ENCODE data around the gene RNF166.

RNF166 gene

GRCh38 chr16:88723507-88723887 is 17.3 kb upstream of the RNF166 start:
- no peak for DNase-seq

GRCh38 chr16:88722784-88723506 is 16.7 kb upstream of the RNF166 start:
- no peak for DNase-seq

DNA sequence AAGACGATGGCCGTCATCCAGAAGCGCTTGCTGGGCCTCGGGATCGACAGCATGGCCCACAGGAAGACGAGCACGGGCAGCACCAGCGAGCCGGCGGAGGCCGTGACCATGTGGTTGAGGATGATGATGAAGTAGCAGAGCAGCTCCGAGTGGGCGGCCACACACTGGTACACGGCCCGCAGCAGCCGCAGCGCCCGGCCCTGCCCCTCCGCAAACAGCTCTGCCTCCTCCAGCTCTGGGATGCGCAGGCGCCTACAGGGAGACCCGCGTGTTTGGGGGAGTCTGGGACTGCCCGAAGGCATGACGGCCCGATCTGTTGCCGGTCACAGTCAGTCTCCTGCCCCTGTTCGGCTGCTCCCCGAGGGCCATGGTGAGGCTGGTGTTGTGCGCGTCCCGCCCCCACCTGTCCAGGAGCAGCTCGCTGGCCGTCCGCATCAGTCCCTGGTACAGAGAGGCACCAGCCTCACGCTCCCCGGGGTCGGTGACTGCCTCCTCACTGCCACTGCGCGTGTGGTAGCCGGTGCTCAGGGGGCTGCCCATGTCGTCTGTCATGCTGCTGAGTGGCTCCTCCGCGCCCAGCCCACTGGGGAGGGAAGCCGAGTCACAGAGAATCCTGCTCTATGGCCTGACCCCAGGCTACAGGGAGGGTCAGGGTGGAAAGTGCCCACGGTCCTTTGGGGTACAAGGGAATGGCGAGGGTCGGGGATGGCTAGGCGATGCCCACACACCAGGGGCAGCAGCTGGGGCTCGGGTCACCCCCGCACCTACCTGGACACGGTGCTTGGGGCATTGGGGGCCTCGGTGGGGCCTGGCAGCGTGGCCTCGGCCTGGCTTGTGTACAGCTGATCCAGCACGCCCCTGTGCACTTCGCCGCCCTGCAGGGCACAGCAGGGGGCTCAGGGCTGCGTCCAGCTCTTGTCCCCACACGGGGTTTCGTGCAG is 15.9 kb upstream of the RNF166 start:
- no peak for DNase-seq

GRCh38 chr16:88721236-88721635 is 15.0 kb upstream of the RNF166 start:
- DNase-seq, result no peak

- no peak for DNase-seq
Measured at GRCh38 chr16:88720396-88720970, 14.3 kb upstream of the RNF166 start.

DNA sequence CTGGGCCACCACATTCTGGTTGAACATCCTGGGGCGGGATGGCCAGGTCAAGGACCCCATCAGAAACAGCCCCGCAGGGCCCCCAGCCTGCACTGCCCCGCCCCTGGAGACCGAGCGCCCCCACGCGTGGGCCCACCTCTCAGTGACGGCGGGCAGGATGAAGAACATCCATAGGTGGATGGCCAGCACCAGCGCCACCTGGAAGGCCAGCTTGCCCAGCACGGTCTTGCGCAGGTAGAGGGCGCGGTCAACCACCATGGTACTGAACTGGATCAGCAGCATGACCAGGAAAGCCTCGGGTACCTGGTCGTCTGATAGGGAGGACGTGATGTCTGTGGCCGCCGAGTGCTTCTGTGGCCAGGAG is 13.7 kb upstream of the RNF166 start:
- DNase-seq, result no peak

DNA sequence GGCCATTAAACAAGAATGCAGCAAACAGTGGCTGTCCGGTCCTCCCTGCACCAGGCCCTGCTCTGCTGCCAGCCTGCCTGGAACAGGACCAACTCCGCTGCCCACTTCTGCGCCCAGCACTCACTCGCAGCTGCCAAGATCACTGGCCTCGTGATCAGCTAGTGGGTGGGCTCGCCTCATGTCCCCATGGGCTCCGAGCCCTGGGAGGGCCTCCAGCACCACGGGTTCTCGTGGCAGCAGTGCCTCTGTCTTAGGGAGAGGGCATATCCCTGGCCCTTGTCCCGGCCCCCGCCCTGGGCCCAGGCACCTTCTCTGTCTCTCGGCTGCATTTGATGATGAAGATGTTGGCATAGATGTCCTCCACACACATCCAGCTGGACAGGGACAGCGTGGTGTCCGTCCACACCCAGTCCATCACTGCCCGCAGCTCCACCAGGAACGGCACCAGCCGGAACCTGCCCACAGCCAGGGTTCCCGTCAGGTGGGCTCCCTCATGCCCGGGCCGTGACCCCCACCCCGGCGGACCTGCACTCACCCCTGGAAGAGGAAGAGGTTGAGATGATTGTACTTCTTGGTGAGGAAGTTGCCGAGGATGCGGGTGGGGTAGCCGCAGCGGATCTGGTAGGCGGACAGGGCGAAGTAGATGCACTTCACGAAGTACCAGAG is 13.2 kb upstream of the RNF166 start:
- peak in 13 of 14 donors; percentile 30 to 92 (median 83) for DNase-seq

DNA sequence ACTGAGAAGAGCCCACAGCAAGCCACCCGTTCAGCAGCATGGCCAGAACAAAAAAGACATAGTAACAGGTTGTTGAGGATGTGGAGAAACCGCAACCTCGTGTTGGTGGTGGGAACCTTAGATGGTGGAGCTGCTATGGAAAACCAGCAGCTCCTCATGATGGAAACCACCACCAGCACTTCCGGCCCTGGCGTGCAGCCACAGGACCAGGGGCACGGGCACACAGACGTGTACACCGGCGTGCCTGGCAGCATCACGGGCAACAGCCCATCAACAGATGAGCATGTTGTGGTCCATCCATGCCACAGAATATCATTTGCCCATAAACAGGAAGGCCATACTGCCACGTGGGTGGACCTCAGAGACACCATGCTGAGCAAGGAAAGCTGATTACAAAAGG is 12.0 kb upstream of the RNF166 start:
- no peak for DNase-seq

GRCh38 chr16:88716601-88717001 is 10.4 kb upstream of the RNF166 start:
- no peak for DNase-seq

GRCh38 chr16:88716201-88716600 is 10.0 kb upstream of the RNF166 start:
- no peak for DNase-seq

DNA sequence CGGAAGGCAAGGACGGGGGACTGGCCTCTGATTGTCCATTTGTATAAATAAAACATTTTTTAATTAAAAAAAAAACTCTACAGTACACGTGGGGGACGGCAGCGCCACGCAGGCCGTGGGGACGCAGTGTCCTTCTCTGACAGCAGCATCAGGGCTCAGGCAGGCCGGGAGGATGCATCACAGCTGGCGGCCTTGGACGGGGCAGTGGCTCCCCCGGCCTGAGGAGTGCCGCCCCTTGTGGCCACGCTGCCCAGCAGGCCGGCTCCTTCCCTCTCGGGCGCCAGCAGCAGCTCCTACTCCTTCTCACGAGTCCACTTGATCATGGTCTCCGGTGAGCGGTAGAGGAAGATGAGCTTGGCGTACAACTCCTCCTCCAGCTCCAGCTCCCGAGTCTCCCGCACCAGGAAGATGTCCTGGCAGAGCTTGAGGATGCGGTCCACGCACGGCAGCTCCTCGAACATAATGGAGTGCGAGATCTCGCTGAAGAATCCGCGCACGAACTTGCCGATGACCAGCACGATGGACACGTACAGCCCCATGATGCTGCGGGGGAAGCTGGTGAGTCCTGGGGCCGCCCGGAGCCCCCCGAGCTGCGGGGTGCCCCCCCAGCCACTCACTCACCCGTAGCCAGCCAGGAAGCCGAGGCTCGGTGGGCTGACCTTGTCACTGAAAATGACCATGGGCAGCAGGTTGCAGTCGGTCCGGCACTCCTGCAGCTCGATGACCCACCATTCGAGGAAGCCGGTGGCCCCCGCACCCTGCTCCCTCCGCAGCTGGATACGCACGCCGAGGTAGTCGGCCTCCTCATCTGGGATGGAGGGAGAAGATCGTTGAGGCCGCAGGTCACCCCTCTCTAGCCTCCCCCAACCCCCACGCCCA is 9.3 kb upstream of the RNF166 start:
- no peak for DNase-seq

GRCh38 chr16:88714420-88715302 is 8.5 kb upstream of the RNF166 start:
- DNase-seq, result no peak

GRCh38 chr16:88713568-88714419 is 7.6 kb upstream of the RNF166 start:
- DNase-seq, result no peak

- DNase-seq, result no peak
Measured at GRCh38 chr16:88713054-88713453, 6.8 kb upstream of the RNF166 start.

- no peak for DNase-seq
Measured at GRCh38 chr16:88712362-88712979, 6.3 kb upstream of the RNF166 start.

DNA sequence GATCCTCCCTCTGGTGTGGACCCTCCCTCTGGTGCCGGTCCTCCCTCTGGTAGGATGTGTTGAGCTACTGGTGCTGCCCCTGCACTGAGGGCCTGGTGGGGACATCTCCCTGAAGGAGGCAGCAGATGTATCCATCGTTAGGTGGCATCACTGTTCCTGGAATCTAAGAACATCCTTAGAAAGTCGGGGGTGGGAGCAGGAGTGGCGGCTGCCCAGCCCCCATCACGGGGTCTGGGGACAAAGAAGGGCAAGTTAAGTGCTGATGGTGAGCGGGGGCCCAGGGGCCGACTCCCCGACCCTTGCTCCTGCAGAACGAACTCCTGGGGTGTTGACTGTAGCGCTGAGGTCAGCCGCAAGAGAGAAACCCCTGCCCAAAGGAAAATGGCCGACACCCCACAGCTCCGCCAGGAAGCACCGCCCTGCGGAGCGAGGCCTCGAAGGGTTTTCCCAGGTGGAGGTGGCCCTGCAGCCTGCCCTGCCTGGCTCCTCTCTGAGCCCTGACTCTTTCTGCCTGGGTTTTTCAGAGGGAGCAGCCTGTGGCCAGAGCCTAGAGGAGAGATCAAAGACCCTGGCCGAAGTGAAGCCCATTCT is 5.6 kb upstream of the RNF166 start:
- DNase-seq, result no peak

DNA sequence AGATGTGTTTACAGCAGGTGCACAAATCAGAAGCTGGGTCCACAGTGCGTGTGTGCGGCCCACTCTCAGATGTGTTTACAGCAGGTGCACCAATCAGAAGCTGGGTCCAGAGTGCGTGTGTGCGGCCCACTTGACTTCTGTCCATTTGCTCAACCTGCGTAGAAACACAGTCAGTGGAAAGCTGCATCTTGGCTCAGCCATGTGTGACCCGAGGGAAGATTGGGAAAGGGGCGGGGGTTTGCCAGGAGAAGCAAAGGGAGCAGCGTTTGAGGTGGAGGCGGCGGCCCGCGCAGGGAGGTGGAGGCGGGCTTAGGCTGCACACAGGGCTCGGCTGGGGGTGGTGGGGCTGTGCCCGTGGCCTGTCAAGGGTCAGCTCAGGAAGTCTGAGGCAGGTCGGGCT is 4.3 kb upstream of the RNF166 start:
- no peak for DNase-seq

DNA sequence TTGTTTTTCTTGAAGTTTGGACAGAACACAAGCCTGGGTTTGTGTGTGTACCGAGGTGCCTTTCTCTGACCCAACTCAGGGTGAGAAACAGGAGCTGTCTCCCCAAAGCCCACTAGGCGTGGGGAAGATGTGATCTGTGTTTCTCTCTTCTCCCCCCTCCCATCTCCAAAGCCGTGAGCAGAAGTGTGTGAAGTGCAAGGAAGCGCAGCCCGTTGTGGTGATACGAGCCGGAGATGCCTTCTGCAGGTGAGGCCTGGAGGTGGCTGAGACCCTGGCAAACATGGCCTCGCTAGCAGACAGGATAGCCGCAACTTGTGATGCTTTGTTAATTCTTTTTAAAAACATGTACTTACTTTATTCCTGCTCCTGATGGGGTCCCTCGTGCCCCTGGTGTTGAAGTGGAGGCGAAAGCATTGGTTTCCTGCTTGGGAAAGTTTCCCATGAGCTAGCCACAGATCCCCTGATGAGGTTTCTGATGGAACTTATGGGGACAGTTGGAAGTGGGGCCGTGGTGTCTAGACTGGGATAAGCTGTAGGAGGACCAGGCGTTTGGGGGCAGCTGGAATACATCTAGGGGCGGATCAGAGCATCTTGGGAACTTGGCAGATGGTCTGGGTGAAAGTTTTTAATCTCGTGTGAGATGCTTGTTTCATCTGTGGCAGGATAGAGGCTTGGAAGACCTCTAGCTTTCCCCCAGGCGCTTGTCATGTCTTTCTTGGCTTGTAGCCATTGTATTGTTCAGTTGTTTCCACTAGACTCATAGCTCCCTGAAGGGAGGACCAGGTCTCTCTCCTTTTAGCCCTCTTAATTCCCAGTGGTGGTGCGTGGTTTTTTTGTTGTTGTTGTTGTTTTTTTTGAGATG is 988 bp upstream of the RNF166 start:
- no peak for DNase-seq

Measured in C1 segment of cervical spinal cord (tissue), 14 donors.